Pancreas (tissue), 10 donors: Measurements from ENCODE around the gene MAPKAP1. TPM values are rescaled to one million over a fixed set of nuclear protein-coding genes. Genes with fewer than 3 reads are reported as not detected.

Source experiments
- ATAC-seq, 4 donors: fragments of 200-7000 bp; cut with Tn5 transposase; one replicate each; pipeline versions ENCODE4 v1.8.0 to v1.9.1; 2020; ENCODE audit warnings: mild to moderate bottlenecking in 4 of 4, moderate library complexity in 4 of 4
- DNase-seq, 6 donors: peaks; one replicate each; pipeline ENCODE4 v3.0.0-alpha.2; 2020
- FAIRE-seq: peaks from 2 replicates; lab custom pipeline; 2012; peaks lifted over from hg19 to GRCh38; lab: Jason Lieb, UNC
- H3K27ac ChIP-seq, 4 donors: fragments of 200-600 bp; sonication (generic); 1 replicate in 3 of 4; 2 replicates in 1 of 4; pipeline versions ENCODE4 v1.5.0 to v1.8.0; 2020
- H3K27me3 ChIP-seq, 4 donors: fragments of 200-600 bp; one replicate each; pipeline ENCODE4 v1.8.0; 2021
- H3K36me3 ChIP-seq, 3 donors: fragments of 200-600 bp; sonication (generic) in 1 of 3; one replicate each; pipeline versions ENCODE4 v1.5.0 to v1.8.0; 2020 to 2021
- H3K4me1 ChIP-seq, 3 donors: fragments of 200-600 bp; one replicate each; pipeline ENCODE4 v1.8.0; 2021
- H3K4me3 ChIP-seq, 4 donors: fragments of 200-600 bp; sonication (generic) in 2 of 4; one replicate each; pipeline versions ENCODE4 v1.5.0 to v1.8.0; 2020 to 2021
- H3K9me3 ChIP-seq, 4 donors: fragments of 200-600 bp; one replicate each; pipeline ENCODE4 v1.8.0; 2021
- CTCF ChIP-seq, 4 donors: fragments of 200-600 bp; sonication (generic) in 3 of 4; IDR thresholded peaks; one replicate each; pipeline versions ENCODE4 v1.5.0 to v1.8.0; 2021; ENCODE audit warnings: antibody characterized with exemption in 4 of 4
- WGBS, 2 donors: extraction: QIAGEN DNeasy Blood & Tissue Kit; methylation state at CpG; one replicate each; pipeline ENCODE4 v1.1.7; 2013; 5-methylcytosine and 5-hydroxymethylcytosine counted together
- intact Hi-C, 3 donors: fragments of 100-400 bp; cut with DNase I; formaldehyde crosslinking; loops; one replicate each; pipeline versions ENCODE4 v1.11.1 to v1.14.2; 2022
- polyA plus RNA-seq, 2 donors: library from polyadenylated mRNA; stranded (reverse); fragments of 200-250 nt; gene quantifications; one replicate each; pipeline ENCODE4 v1.2.3, GENCODE V29; 2013
- total RNA-seq, 6 donors: library from RNA; stranded (reverse); fragmentation: NEBNext Ultra II Directional in 4 of 6; extraction: Animal tissue kit (Norgen Biotek cat#: 25700) in 4 of 6; gene quantifications; one replicate each; pipeline versions ENCODE4 v1.2.1 to v1.2.4, GENCODE V29; 2021 to 2023
- donor health status: healthy with polysubstance abuse.
- donor health status: DM: no; HTN: no; CAD: no; lungs with moderate emphysema.
- donor health status: DM: no; HTN: no; CAD: no.
- donor health status: control.
- donor health status: control.
- donor health status: Bipolar disorder and iron deficiency.
- donor health status: DM: yes; HTN: yes; CAD: no.
- donor health status: DM: no; HTN: no; CAD: no.
- donor health status: DM: no; HTN: no; CAD: no.
- donor health status: DM: yes; HTN: yes; CAD: no.

Gene MAPKAP1
- total and polyA plus RNA-seq, 8 donors, result 18.7 to 42.0 (median 30.4) TPM

- Histone ChIP-seq H3K36me3 (no peaks in the 10 kb centered on the region), H3K27me3 (no peaks in the 10 kb centered on the region), H3K4me3 (peak overlapping the region in 2 of 4 donors; percentile 19 to 33), H3K4me1 (peaks cover 0 to 5% (median 0%) of the 10 kb centered on the region in 3 donors), H3K9me3 (no peaks in the 10 kb centered on the region), H3K27ac (peak overlapping the region in 3 of 4 donors; percentile 15 to 60 (median 22))
- TF ChIP-seq CTCF (IDR thresholded peaks at IDR 0.05), result no peak
- intact Hi-C loops, result no loop called here
- 51 to 56% methylated on average over 2 of the region's 2 CpGs for WGBS, 2 donors
- FAIRE-seq (no peak), DNase-seq (no peak), ATAC-seq (no peak)
Measured at GRCh38 chr9:125513303-125513667, 193.7 kb downstream of the MAPKAP1 start.

- ATAC-seq (no peak), FAIRE-seq (no peak), DNase-seq (no peak)
- no peaks in the 10 kb centered on the region for H3K36me3 ChIP-seq
- WGBS, 2 donors, result 86 to 88% methylated on average over 18 of the region's 18 CpGs
- no peaks in the 10 kb centered on the region for H3K27me3 ChIP-seq
- H3K4me3 ChIP-seq, result no peak overlapping the region
- no peak overlapping the region for H3K27ac ChIP-seq
- no peak for TF ChIP-seq CTCF (IDR thresholded peaks at IDR 0.05)
- H3K9me3 ChIP-seq, result no peaks in the 10 kb centered on the region
- intact Hi-C loops, result no loop called here
- peaks cover 0 to 5% (median 0%) of the 10 kb centered on the region in 3 donors for H3K4me1 ChIP-seq
Measured at GRCh38 chr9:125511789-125512660, 195.0 kb downstream of the MAPKAP1 start.

GRCh38 chr9:125510980-125511379, 196.0 kb downstream of the MAPKAP1 start:
- peaks cover 0 to 5% (median 0%) of the 10 kb centered on the region in 3 donors for H3K4me1 ChIP-seq

GRCh38 chr9:125509476-125509875, 197.5 kb downstream of the MAPKAP1 start:
- Histone ChIP-seq H3K9me3 (no peaks in the 10 kb centered on the region), H3K27ac (no peak overlapping the region), H3K4me3 (no peak overlapping the region), H3K36me3 (no peaks in the 10 kb centered on the region), H3K27me3 (no peaks in the 10 kb centered on the region), H3K4me1 (peaks cover 0 to 5% (median 0%) of the 10 kb centered on the region in 3 donors)
- no peak for TF ChIP-seq CTCF (IDR thresholded peaks at IDR 0.05)
- no peak for FAIRE-seq
- no peak for DNase-seq
- intact Hi-C loops, result no loop called here
- no peak for ATAC-seq
- WGBS, 2 donors, result 37 to 43% methylated on average over 5 of the region's 5 CpGs

More at GRCh38 chr9:125510980-125511379, 196.0 kb downstream of the MAPKAP1 start:
- Histone ChIP-seq H3K27me3 (no peaks in the 10 kb centered on the region), H3K4me3 (no peak overlapping the region), H3K27ac (no peak overlapping the region), H3K36me3 (no peaks in the 10 kb centered on the region), H3K9me3 (no peaks in the 10 kb centered on the region)
- 66 to 79% methylated on average over 1 of the region's 1 CpG for WGBS, 2 donors
- intact Hi-C loops, result no loop called here
- TF ChIP-seq CTCF (IDR thresholded peaks at IDR 0.05), result no peak
- ATAC-seq, result no peak
- FAIRE-seq, result no peak
- no peak for DNase-seq

GRCh38 chr9:125508249-125508648, 198.8 kb downstream of the MAPKAP1 start:
- H3K36me3 ChIP-seq, result no peaks in the 10 kb centered on the region
- 95 to 96% methylated on average over 2 of the region's 2 CpGs for WGBS, 2 donors
- DNase-seq (no peak), ATAC-seq (no peak), FAIRE-seq (no peak)
- H3K4me1 ChIP-seq, result no peaks in the 10 kb centered on the region
- H3K27me3 ChIP-seq, result no peaks in the 10 kb centered on the region
- no peaks in the 10 kb centered on the region for H3K9me3 ChIP-seq
- intact Hi-C loops, result no loop called here
- H3K4me3 ChIP-seq, result no peak overlapping the region
- no peak for TF ChIP-seq CTCF (IDR thresholded peaks at IDR 0.05)
- no peak overlapping the region for H3K27ac ChIP-seq
